CD4-positive, alpha-beta T cell (primary cell): Measurements from ENCODE around the gene NXPH4. TPM values are rescaled to one million over a fixed set of nuclear protein-coding genes. Genes with fewer than 3 reads are reported as not detected.

Source experiments
- ATAC-seq: fragments of 200-7000 bp; cut with Tn5 transposase; one replicate; pipeline ENCODE4 v1.10.0; 2022; ENCODE audit warnings: mild to moderate bottlenecking; ENCODE audit not compliant: poor library complexity
- CTCF ChIA-PET: fragments of 350-600 bp; sonication (Branson Sonifier 250); formaldehyde crosslinking; loops from one replicate; lab custom pipeline; 2021; ENCODE audit warnings: antibody characterized with exemption, inconsistent platforms; lab: Charles Lee
- POLR2A ChIA-PET: fragments of 350-600 bp; sonication (Branson Sonifier 250); formaldehyde crosslinking; loops from one replicate; lab custom pipeline; 2021; ENCODE audit warnings: antibody characterized with exemption, inconsistent platforms; lab: Charles Lee
- DNase-seq, 14 experiments: peaks; one replicate each; pipeline ENCODE4 v3.0.0-alpha.2; 2013 to 2020; ENCODE audit warnings: mixed read lengths in 2 of 14
- H3K27ac ChIP-seq, 2 donors: one replicate each; pipeline versions ENCODE4 v1.5.1 to v1.7.0; 2013; ENCODE audit warnings: low read length in 2 of 2, low read depth in 1 of 2, mild to moderate bottlenecking in 1 of 2
- H3K27me3 ChIP-seq, 2 experiments: 1 replicate in 1 of 2; 2 replicates in 1 of 2; pipeline versions ENCODE4 v1.6.1 to v1.7.0; 2013; ENCODE audit warnings: low read length in 2 of 2, control low read depth in 1 of 2, mild to moderate bottlenecking in 1 of 2, moderate library complexity in 1 of 2; ENCODE audit not compliant: insufficient read depth in 2 of 2, control insufficient read depth in 1 of 2
- H3K36me3 ChIP-seq: one replicate; pipeline ENCODE4 v1.6.1; 2013; ENCODE audit warnings: low read length, control low read depth; ENCODE audit not compliant: insufficient read depth
- H3K4me1 ChIP-seq: one replicate; pipeline ENCODE4 v1.6.1; 2013; ENCODE audit warnings: low read length, control low read depth; ENCODE audit not compliant: insufficient read depth
- H3K4me3 ChIP-seq: one replicate; pipeline ENCODE4 v1.5.1; 2013; ENCODE audit warnings: mild to moderate bottlenecking, low read length, moderate library complexity
- H3K9me3 ChIP-seq, 2 experiments: 1 replicate in 1 of 2; 2 replicates in 1 of 2; pipeline versions ENCODE4 v1.6.1 to v1.7.0; 2013; ENCODE audit warnings: low read length in 2 of 2, mild to moderate bottlenecking in 2 of 2, control low read depth in 1 of 2, moderate library complexity in 1 of 2; ENCODE audit not compliant: control insufficient read depth in 1 of 2, insufficient read depth in 1 of 2
- H3K27ac Mint-ChIP-seq: one replicate; pipeline ENCODE4 v1.8.0; 2020; ENCODE audit warnings: mixed read lengths
- H3K27me3 Mint-ChIP-seq: one replicate; pipeline ENCODE4 v1.8.0; 2021; ENCODE audit warnings: mixed read lengths
- H3K36me3 Mint-ChIP-seq: one replicate; pipeline ENCODE4 v1.8.0; 2021; ENCODE audit warnings: low read depth, mixed read lengths
- H3K4me1 Mint-ChIP-seq: one replicate; pipeline ENCODE4 v1.8.0; 2021; ENCODE audit warnings: low read depth, mixed read lengths
- H3K4me3 Mint-ChIP-seq: one replicate; pipeline ENCODE4 v1.8.0; 2020; ENCODE audit warnings: mild to moderate bottlenecking, mixed read lengths
- H3K9me3 Mint-ChIP-seq: one replicate; pipeline ENCODE4 v1.8.0; 2020; ENCODE audit warnings: mixed read lengths
- intact Hi-C, 2 experiments: fragments of 100-400 bp; cut with DNase I in 1 of 2; cut with micrococcal nuclease in 1 of 2; formaldehyde crosslinking; loops; one replicate each; pipeline versions ENCODE4 v1.15.1 to v1.9.0; 2023 to 2025; cut with DNase I, micrococcal nuclease
- total RNA-seq, 174 experiments: library from RNA in 2 of 174; stranded (reverse) in 2 of 174; gene quantifications; one replicate each; pipeline ENCODE4 v1.2.3 and lab custom pipeline; 2021 to 2026
- TF ChIP-seq, protein P1 (sequence below): fragments of 200-600 bp; IDR thresholded peaks from one replicate; pipeline ENCODE4 v1.8.0; 2022; ENCODE audit warnings: antibody characterized with exemption, mild to moderate bottlenecking

Gene NXPH4
- total RNA-seq, 2 experiments from 2014 or later, result not detected

DNA sequence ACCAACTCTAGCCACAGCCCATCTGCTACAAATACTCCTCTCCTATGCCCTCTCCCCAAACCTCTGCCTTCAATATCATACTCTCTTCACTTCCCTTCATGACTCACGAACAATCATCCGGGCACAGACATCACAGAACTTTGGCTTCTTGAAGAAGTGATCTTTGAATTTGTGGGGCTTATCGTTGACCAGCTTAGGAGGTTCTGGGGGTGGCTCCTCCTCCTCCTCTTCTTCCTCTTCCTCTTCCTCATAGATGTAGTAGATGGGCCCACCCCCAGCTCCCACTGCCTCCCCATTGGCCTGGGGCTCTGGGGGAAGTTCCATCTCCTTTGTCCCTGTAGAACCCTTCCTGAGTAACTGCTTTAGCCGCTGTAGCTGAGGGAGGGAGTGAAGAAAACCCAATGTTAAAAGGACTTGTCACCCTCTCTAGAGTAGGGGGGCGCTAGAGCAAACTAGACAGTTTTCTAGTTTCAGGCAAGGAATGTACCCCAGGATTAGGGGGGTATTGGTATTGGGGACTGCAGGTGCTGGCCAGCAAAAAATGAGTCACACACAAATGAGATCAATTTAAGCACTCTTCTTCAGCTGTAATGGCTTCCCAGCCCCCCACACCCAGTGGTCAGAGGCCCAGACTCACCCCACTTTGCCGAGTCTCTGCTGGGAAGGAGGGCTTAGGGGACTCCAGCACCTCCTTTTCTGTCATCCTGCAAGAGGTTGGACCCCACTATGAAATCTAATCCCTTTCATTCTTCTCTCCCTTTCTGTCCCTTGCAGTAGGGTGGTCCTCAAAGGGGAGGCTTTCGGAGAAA lies 32.5 kb downstream of the NXPH4 start:
- TF ChIP-seq, protein P1, sequence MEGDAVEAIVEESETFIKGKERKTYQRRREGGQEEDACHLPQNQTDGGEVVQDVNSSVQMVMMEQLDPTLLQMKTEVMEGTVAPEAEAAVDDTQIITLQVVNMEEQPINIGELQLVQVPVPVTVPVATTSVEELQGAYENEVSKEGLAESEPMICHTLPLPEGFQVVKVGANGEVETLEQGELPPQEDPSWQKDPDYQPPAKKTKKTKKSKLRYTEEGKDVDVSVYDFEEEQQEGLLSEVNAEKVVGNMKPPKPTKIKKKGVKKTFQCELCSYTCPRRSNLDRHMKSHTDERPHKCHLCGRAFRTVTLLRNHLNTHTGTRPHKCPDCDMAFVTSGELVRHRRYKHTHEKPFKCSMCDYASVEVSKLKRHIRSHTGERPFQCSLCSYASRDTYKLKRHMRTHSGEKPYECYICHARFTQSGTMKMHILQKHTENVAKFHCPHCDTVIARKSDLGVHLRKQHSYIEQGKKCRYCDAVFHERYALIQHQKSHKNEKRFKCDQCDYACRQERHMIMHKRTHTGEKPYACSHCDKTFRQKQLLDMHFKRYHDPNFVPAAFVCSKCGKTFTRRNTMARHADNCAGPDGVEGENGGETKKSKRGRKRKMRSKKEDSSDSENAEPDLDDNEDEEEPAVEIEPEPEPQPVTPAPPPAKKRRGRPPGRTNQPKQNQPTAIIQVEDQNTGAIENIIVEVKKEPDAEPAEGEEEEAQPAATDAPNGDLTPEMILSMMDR, result no peak
- peaks cover 4 to 5% of the 10 kb centered on the region in 2 experiments for H3K27me3 ChIP-seq
- H3K4me1 ChIP-seq, result peaks cover 3% of the 10 kb centered on the region
- POLR2A ChIA-PET, result no interaction called here
- H3K27ac ChIP-seq, result no peak overlapping the region
- no peak overlapping the region for H3K4me3 Mint-ChIP-seq
- H3K4me3 ChIP-seq, result no peak overlapping the region
- H3K36me3 Mint-ChIP-seq, result peaks cover 13% of the 10 kb centered on the region
- H3K9me3 ChIP-seq, result no peaks in the 10 kb centered on the region
- ATAC-seq (no peak), DNase-seq (peak in 2 of 14 experiments; percentile 42 to 45)
- H3K27me3 Mint-ChIP-seq, result peaks cover 3% of the 10 kb centered on the region
- CTCF ChIA-PET, result no interaction called here
- no peak overlapping the region for H3K27ac Mint-ChIP-seq
- intact Hi-C loops, result no loop called here
- peaks cover under 1% of the 10 kb centered on the region for H3K4me1 Mint-ChIP-seq
- H3K36me3 ChIP-seq, result no peaks in the 10 kb centered on the region
- H3K9me3 Mint-ChIP-seq, result no peaks in the 10 kb centered on the region

DNA sequence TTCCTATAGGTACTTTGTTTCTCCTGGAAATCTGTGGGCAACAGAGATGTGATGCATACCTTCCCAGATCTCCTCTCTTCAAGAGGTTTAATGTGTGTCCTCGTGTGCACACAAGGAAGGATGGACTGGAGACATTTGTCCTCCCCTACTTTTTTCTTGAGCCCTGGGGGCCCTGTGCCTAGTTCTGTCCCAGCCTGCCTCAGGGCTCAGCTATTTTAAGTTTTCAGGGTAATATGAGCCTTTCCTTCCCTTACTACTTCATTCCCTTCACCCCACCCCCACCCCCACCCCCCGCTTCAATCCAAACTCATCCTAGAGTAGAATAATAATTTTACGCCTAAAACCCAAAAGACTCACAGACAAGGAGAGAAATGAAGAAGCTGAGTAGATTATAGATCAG lies 33.9 kb downstream of the NXPH4 start:
- Mint-ChIP-seq H3K9me3 (no peaks in the 10 kb centered on the region), H3K36me3 (peaks cover 23% of the 10 kb centered on the region), H3K4me1 (no peaks in the 10 kb centered on the region), H3K27me3 (no peaks in the 10 kb centered on the region), H3K4me3 (no peak overlapping the region), H3K27ac (no peak overlapping the region)
- intact Hi-C loops, result no loop called here
- Histone ChIP-seq H3K4me3 (no peak overlapping the region), H3K27me3 (no peaks in the 10 kb centered on the region), H3K9me3 (no peaks in the 10 kb centered on the region), H3K36me3 (peaks cover 9% of the 10 kb centered on the region), H3K27ac (no peak overlapping the region), H3K4me1 (no peaks in the 10 kb centered on the region)
- ChIA-PET POLR2A (interaction anchor here (1.1 kb wide), 1 partner anchor 10 kb away, joined by 3 read pairs; no protein-coding TSS in a partner anchor), CTCF (interaction anchor here (0.7 kb wide), 1 partner anchor 160 kb away, joined by 4 read pairs; no protein-coding TSS in a partner anchor)
- no peak for ATAC-seq
- DNase-seq, result no peak
- TF ChIP-seq, protein P1, result no peak

DNA sequence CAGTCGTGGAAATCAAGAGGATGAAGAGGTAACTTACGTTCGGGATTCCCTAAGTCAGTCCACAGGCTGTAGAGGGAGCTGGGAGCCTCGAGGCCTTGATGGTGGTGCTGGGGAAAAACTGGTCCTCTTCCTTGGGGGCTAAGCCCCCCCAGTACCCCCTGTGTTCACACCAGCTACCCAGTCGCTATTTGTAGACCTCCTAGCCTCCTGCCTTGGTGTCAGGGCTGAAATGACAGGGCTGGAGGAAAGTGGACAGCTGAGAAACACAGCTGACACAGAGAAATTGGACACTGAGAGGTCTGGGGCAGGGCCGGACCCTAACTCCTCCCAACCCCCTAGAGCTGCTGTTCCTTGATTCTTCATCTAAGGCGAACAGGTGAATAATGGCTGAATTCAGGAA lies 34.4 kb downstream of the NXPH4 start, which contains the start of gene STAC3:
Gene STAC3, minus strand, starts transcription at position 232 of the 400 bp plus-strand sequence. CDS start 1,551 bp downstream, outside the sequence.
- ChIA-PET POLR2A (interaction anchor here (1.1 kb wide), 1 partner anchor 11 kb away, joined by 3 read pairs; no protein-coding TSS in a partner anchor), CTCF (interaction anchor here (0.7 kb wide), 1 partner anchor 161 kb away, joined by 4 read pairs; no protein-coding TSS in a partner anchor)
- H3K4me1 Mint-ChIP-seq, result no peaks in the 10 kb centered on the region
- TF ChIP-seq, protein P1, result no peak
- peaks cover 13% of the 10 kb centered on the region for H3K36me3 ChIP-seq
- H3K4me3 Mint-ChIP-seq, result no peak within 1 kb of the TSS
- no peaks in the 10 kb centered on the region for H3K27me3 ChIP-seq
- H3K4me3 ChIP-seq, result no peak within 1 kb of the TSS
- ATAC-seq (no peak), DNase-seq (no peak)
- no peak within 1 kb of the TSS for H3K27ac ChIP-seq
- intact Hi-C loops, result no loop called here
- no peaks in the 10 kb centered on the region for H3K4me1 ChIP-seq
- no peaks in the 10 kb centered on the region for H3K27me3 Mint-ChIP-seq
- H3K27ac Mint-ChIP-seq, result no peak within 1 kb of the TSS
- H3K9me3 Mint-ChIP-seq, result no peaks in the 10 kb centered on the region
- peaks cover 27% of the 10 kb centered on the region for H3K36me3 Mint-ChIP-seq
- H3K9me3 ChIP-seq, result no peaks in the 10 kb centered on the region
